NCI-H510A treated with DMSO at 0.1 percent for 48 hours (cell line): ENCODE measurements around the gene STRN3.
"Not testable (repeated sequence)": the region's sequence is repeated elsewhere in the genome, so short reads cannot be mapped to it uniquely, and the experiment has no call there.

ENCODE experiments used
- DNase-seq: peaks from one replicate; lab custom pipeline; 2025; lab: John Stamatoyannopoulos, UW

Gene STRN3

DNA sequence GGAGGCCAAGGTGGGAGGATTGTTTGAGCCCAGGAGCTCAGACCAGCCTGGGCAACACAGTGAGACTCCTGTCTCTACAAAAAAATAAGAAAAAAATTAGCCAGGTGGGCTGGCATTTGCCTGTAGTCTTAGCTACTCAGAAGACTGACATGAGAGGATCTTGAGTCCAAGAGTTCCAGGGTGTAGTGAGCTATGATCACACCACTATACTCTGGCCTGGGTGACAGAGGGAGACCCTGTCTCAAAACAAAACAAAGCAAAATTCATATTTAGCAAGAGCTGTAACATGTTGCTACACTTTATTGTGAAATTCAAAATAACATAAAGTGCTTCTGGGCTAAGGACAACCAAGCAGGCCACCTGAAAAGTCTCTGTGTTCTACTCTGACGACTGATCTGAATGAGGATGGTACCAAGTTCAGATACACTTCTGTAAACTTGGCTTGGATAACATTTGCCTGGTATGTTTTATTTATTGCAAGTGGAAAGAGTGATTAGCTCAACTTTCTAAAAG is 11.6 kb upstream of the STRN3 start:
- DNase-seq = no peak

DNA sequence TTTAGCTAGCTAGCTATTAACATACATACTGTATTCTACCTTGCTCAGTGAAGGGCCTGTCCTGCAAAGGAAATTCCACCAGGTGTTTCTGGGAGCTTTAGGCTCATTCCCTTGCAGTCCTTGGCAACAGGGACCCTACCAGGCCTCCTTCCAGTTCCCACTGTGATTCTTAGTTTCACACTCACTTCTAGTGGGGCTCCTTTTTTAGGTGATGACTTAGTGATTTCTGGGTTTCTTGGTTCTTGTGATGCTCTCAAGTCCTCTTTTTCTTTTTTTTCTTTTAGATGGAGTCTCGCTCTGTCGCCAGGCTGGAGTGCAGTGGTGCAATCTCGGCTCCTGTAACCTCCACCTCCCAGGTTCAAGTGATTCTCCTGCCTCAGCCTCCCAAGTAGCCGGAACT is 10.4 kb upstream of the STRN3 start:
- no peak for DNase-seq

GRCh38 chr14:31030469-31030868 is 4.3 kb upstream of the STRN3 start:
- no peak for DNase-seq

- no peak for DNase-seq
Observed at GRCh38 chr14:31029016-31029970, 3.1 kb upstream of the STRN3 start.

GRCh38 chr14:31027847-31028246 is 1.7 kb upstream of the STRN3 start:
- DNase-seq = no peak

DNA sequence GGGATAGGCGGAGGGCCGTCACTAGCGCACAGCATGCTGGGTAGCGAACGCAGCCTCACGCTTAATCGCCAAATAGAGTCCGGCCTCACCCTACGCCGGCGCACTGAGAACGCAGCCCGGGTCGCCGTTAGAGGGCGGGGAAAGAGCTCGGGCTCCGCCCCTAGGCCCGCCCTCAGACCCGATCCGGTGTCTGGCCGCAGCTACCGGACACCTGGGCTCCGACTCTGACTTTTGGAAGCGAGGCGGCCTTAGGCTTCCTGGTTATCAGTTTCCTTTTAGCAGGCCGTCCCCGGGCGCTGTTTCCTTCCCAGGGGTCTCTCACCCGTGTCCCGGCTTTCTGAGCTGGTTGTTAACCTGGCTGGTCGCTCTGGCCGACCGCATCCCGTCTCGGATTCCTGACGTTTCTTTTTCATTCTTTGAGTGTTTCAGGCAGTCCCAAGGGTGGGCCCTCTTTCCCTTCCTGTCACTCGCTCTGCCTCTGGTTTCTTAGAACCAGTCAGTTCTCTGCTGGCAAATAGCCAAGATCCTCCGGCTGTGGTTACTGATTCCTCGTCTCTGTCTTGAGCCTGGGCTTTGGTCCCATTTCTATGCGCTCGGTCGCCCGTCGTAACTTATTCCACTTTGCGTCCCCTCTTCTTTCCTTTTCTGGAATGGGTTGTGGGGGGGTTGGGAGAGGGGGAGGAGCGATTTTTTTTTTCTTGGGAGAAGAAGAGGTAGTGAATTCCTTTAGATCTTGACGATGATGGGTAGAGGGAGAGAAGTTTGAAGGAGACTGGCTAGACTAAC is 464 bp upstream of the STRN3 start:
- peak; percentile 94 for DNase-seq

DNA sequence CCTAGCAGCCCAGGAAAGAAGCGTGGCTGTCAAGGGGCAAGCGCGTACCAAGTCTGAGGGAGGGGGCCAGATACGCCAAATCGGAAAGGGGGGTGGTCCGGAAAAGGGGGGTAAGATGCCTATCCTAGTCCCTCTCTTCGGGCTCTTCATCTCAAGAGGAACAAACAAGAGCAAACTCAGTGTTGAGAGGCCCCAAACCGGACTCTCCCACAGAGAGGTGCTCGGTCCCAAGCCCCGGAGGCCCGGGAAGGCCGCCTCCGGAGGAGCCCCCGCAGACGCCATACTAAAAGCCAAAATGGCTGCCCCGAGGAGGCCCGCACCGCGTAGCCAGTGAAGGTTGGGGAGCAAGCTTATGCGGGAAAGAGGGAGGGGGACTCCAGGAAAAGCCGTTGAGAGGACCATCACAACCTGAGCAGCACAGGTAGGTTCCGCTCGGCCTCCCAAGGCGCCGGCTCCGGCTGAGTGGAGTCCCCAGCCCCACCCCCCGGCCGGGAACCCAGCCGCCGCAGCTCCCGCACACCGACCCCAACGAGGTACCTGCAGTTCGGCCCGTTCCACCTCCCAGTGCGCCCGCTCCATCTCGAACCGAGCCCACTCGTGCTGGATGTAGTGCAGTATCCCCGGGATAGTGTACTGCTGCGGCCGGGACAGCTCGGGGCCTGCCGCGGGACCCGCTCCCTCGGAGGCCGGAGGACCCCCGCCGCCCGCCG is 657 bp downstream of the STRN3 start, which contains the start of gene AP4S1:
Gene AP4S1, plus strand, starts transcription at position 283 of the 710 bp plus-strand sequence. CDS start 40,548 bp downstream, outside the sequence.
- DNase-seq = peak; percentile 43

- no peak for DNase-seq
Observed at GRCh38 chr14:31024577-31025366, 1.4 kb downstream of the STRN3 start.

DNA sequence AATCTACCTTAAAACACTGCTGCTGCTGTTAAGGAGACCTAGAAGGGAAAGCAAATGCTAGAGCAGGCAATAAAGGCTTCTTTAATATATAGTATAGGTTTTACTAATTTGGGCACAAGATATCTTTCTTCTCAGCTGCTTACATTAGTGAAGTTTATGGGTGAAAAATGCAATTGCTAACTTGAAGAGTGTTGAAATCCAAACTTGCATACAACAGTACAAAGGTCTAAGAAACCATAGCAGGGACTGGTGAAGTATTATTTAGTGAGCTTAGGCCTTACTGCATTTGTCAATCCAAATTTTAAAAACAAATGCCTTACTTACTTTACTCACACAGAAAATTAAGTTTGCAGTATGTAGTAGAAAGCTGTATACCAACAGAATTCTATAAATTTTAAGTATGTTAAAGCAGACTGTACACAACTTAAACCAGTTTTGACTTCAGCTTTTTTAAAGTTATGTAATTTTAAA is 2.1 kb downstream of the STRN3 start:
- DNase-seq = no peak

GRCh38 chr14:31022386-31022785 is 3.8 kb downstream of the STRN3 start:
- DNase-seq = no peak

DNA sequence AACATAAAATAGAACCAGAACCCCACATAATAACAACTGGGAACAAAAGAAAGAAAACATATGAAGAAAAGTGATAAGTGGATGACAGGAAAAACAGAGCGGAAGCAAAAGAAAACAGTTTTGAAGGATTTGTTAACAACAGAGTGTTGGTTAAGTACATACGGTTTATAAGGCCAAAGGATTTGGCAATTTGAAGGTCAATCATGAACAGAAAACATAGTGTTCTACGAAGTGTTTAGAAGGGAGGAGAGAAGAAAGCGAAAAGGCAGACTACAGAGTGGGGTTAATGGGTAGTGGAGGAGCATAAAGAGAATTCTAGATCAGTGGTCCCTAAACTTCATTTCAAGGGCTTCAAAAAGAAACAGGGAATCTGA is 4.6 kb downstream of the STRN3 start:
- DNase-seq = no peak

GRCh38 chr14:31020834-31021575 is 5.2 kb downstream of the STRN3 start:
- no peak for DNase-seq

DNA sequence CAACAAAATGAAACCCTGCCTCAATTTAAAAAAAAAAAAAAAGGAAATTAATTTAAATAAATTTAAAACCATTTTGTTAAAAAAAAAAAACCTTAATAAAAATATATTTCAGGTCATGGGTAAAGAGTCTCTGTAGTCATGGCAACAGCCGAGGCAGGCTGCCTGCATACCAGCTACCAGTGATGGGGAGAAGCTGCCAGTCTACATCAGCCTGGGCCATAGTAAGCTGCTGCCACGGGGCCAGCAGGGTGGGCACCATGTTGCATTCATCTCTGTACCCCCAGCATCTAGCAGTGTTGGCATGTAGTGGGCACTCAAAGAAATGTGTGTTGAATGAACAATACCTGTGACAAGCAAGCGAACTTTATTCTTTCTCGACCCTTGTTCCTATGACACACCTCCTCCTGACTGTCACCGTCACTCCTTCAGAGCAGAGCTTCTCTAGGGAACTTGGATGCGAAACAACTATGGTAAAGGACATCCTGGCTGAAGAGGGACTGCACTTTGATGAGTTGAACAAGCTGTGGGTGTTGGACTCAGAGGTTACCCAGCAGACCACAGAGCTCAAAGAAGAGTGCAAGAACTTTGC is 8.0 kb downstream of the STRN3 start:
- no peak for DNase-seq

GRCh38 chr14:31013841-31014240 is 12.3 kb downstream of the STRN3 start:
- DNase-seq = no peak

- no peak for DNase-seq
Observed at GRCh38 chr14:31010935-31011334, 15.2 kb downstream of the STRN3 start.

GRCh38 chr14:31009836-31010574 is 16.2 kb downstream of the STRN3 start:
- DNase-seq = no peak

GRCh38 chr14:31006703-31007102 is 19.5 kb downstream of the STRN3 start:
- no peak for DNase-seq

DNA sequence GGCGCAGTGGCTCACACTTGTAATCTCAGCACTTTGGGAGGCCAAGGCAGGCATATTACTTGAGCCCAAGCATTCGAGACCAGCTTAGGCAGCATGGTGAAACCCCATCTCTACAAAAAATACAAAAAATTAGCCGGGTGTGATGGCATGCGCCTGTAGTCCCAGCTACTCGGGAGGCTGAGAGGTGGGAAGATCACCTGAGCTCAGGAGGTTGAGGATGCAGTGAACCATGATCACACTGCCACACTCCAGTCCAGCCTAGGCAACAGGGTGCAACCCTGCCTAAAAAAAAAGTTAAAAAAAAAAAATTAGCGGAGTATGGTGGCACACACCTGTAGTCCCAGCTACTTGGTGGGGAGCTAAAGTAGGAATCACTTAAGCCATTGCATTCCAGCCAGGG is 22.2 kb downstream of the STRN3 start:
- not testable (repeated sequence) for DNase-seq

GRCh38 chr14:31003284-31003683 is 22.9 kb downstream of the STRN3 start:
- no peak for DNase-seq
